Esophagus (tissue), 2 donors: ENCODE results near the gene FGF1. TPM values are rescaled to one million over a fixed set of nuclear protein-coding genes. Genes with fewer than 3 reads are reported as not detected.

Experiments used
- H3K27ac ChIP-seq, 2 donors: one replicate each; pipeline ENCODE4 v1.5.1; 2013; ENCODE audit warnings: low read depth in 2 of 2, mild to moderate bottlenecking in 2 of 2, inconsistent platforms in 1 of 2, low read length in 1 of 2, moderate library complexity in 1 of 2
- H3K27me3 ChIP-seq, 2 donors: one replicate each; pipeline ENCODE4 v1.6.1; 2013; ENCODE audit warnings: low read length in 2 of 2, control low read depth in 1 of 2, mild to moderate bottlenecking in 1 of 2; ENCODE audit not compliant: insufficient read depth in 2 of 2, control insufficient read depth in 1 of 2
- H3K36me3 ChIP-seq, 2 donors: one replicate each; pipeline ENCODE4 v1.6.1; 2013; ENCODE audit warnings: low read length in 1 of 2; ENCODE audit not compliant: control insufficient read depth in 2 of 2, insufficient read depth in 2 of 2
- H3K4me1 ChIP-seq, 2 donors: one replicate each; pipeline ENCODE4 v1.6.1; 2013; ENCODE audit warnings: low read length in 1 of 2; ENCODE audit not compliant: control insufficient read depth in 2 of 2, insufficient read depth in 2 of 2
- H3K4me3 ChIP-seq, 2 donors: one replicate each; pipeline ENCODE4 v1.5.1; 2013; ENCODE audit warnings: low read length in 2 of 2, mild to moderate bottlenecking in 2 of 2, low read depth in 1 of 2, moderate library complexity in 1 of 2
- H3K9me3 ChIP-seq, 2 donors: one replicate each; pipeline ENCODE4 v1.6.1; 2013; ENCODE audit warnings: mild to moderate bottlenecking in 2 of 2, low read depth in 1 of 2, low read length in 1 of 2, moderate library complexity in 1 of 2; ENCODE audit not compliant: control insufficient read depth in 2 of 2, insufficient read depth in 1 of 2
- WGBS, 2 donors: extraction: QIAGEN DNeasy Blood & Tissue Kit; methylation state at CpG; one replicate each; pipeline ENCODE4 v1.1.7; 2013; 5-methylcytosine and 5-hydroxymethylcytosine counted together
- polyA plus RNA-seq, 2 donors: library from polyadenylated mRNA; stranded (reverse); fragments of 200-250 nt; gene quantifications; one replicate each; pipeline ENCODE4 v1.2.3, GENCODE V29; 2013
- donor health status: healthy with polysubstance abuse.
- donor health status: Bipolar disorder and iron deficiency.

Gene FGF1
- polyA plus RNA-seq, 2 donors, result 0.56 to 0.57 TPM

GRCh38 chr5:142598338-142598700 lies 87.6 kb downstream of the FGF1 start:
- Histone ChIP-seq H3K27me3 (no peaks in the 10 kb centered on the region), H3K4me3 (no peak overlapping the region), H3K27ac (no peak overlapping the region), H3K4me1 (peaks cover 0 to 3% of the 10 kb centered on the region in 2 donors), H3K9me3 (no peaks in the 10 kb centered on the region), H3K36me3 (no peaks in the 10 kb centered on the region)

GRCh38 chr5:142597546-142598337 lies 88.1 kb downstream of the FGF1 start:
- Histone ChIP-seq H3K9me3 (no peaks in the 10 kb centered on the region), H3K4me1 (peaks cover 0 to 3% of the 10 kb centered on the region in 2 donors), H3K4me3 (no peak overlapping the region), H3K27ac (no peak overlapping the region), H3K36me3 (no peaks in the 10 kb centered on the region), H3K27me3 (no peaks in the 10 kb centered on the region)
- WGBS, 2 donors, result 57 to 58% methylated on average over 6 of the region's 6 CpGs

- H3K27ac ChIP-seq, result no peak overlapping the region
- no peaks in the 10 kb centered on the region for H3K9me3 ChIP-seq
- no peak overlapping the region for H3K4me3 ChIP-seq
- no peaks in the 10 kb centered on the region for H3K36me3 ChIP-seq
- H3K4me1 ChIP-seq, result peaks cover 0 to 3% of the 10 kb centered on the region in 2 donors
- no peaks in the 10 kb centered on the region for H3K27me3 ChIP-seq
- 94 to 96% methylated on average over 3 of the region's 3 CpGs for WGBS, 2 donors
Measured at GRCh38 chr5:142597025-142597424, 88.9 kb downstream of the FGF1 start.

- Histone ChIP-seq H3K27ac (no peak overlapping the region), H3K9me3 (no peaks in the 10 kb centered on the region), H3K27me3 (no peaks in the 10 kb centered on the region), H3K4me3 (no peak overlapping the region), H3K4me1 (no peaks in the 10 kb centered on the region), H3K36me3 (no peaks in the 10 kb centered on the region)
- 77 to 79% methylated on average over 4 of the region's 4 CpGs for WGBS, 2 donors
Measured at GRCh38 chr5:142592365-142592764, 93.5 kb downstream of the FGF1 start.

- Histone ChIP-seq H3K27me3 (no peaks in the 10 kb centered on the region), H3K4me1 (no peaks in the 10 kb centered on the region), H3K36me3 (no peaks in the 10 kb centered on the region), H3K9me3 (no peaks in the 10 kb centered on the region), H3K4me3 (no peak overlapping the region), H3K27ac (no peak overlapping the region)
- 61 to 70% methylated on average over 4 of the region's 4 CpGs for WGBS, 2 donors
Measured at GRCh38 chr5:142590451-142591231, 95.2 kb downstream of the FGF1 start.

GRCh38 chr5:142589720-142590119 lies 96.2 kb downstream of the FGF1 start:
- Histone ChIP-seq H3K4me3 (no peak overlapping the region), H3K36me3 (no peaks in the 10 kb centered on the region), H3K4me1 (no peaks in the 10 kb centered on the region), H3K27ac (no peak overlapping the region), H3K27me3 (no peaks in the 10 kb centered on the region), H3K9me3 (no peaks in the 10 kb centered on the region)
- 89 to 100% methylated on average over 1 of the region's 1 CpG for WGBS, 2 donors

GRCh38 chr5:142587354-142587965 lies 98.4 kb downstream of the FGF1 start:
- Histone ChIP-seq H3K27me3 (no peaks in the 10 kb centered on the region), H3K4me3 (no peak overlapping the region), H3K4me1 (no peaks in the 10 kb centered on the region), H3K27ac (no peak overlapping the region), H3K9me3 (no peaks in the 10 kb centered on the region), H3K36me3 (no peaks in the 10 kb centered on the region)
- 59 to 60% methylated on average over 6 of the region's 6 CpGs for WGBS, 2 donors

- H3K4me3 ChIP-seq, result no peak overlapping the region
- 83 to 85% methylated on average over 4 of the region's 4 CpGs for WGBS, 2 donors
- no peaks in the 10 kb centered on the region for H3K9me3 ChIP-seq
- no peak overlapping the region for H3K27ac ChIP-seq
- H3K27me3 ChIP-seq, result no peaks in the 10 kb centered on the region
- no peaks in the 10 kb centered on the region for H3K4me1 ChIP-seq
- H3K36me3 ChIP-seq, result no peaks in the 10 kb centered on the region
Measured at GRCh38 chr5:142586552-142586951, 99.3 kb downstream of the FGF1 start.

GRCh38 chr5:142585451-142585850 lies 100.4 kb downstream of the FGF1 start:
- Histone ChIP-seq H3K27me3 (no peaks in the 10 kb centered on the region), H3K9me3 (no peaks in the 10 kb centered on the region), H3K4me1 (no peaks in the 10 kb centered on the region), H3K36me3 (no peaks in the 10 kb centered on the region), H3K27ac (no peak overlapping the region), H3K4me3 (no peak overlapping the region)
- 85 to 89% methylated on average over 4 of the region's 4 CpGs for WGBS, 2 donors
